ENCODE data around the gene WNT9B. TPM values are rescaled to one million over a fixed set of nuclear protein-coding genes. Genes with fewer than 3 reads are reported as not detected.

Gene WNT9B
- total and polyA plus RNA-seq, 2 experiments from 2014 or later: 0.17 TPM; not detected in 1

GRCh38 chr17:46863383-46864121, 12.2 kb downstream of the WNT9B start (continued):
- TF ChIP-seq ZNF462 (CRISPR knock-in tag; IDR thresholded peaks at IDR 0.05): no peak
- no peak for TF ChIP-seq ZNF331 (CRISPR knock-in tag; IDR thresholded peaks at IDR 0.05; ENCODE audit: low read depth)
- TF ChIP-seq NANOG (IDR thresholded peaks at IDR 0.05; ENCODE audit: borderline replicate concordance): no peak
- TF ChIP-seq POLR2AphosphoS5 (IDR thresholded peaks at IDR 0.05; ENCODE audit: low read depth): no peak
- TF ChIP-seq EZH2 (IDR thresholded peaks at IDR 0.05; ENCODE audit: low read depth, unreplicated experiment): no peak
- TF ChIP-seq ZNF114 (CRISPR knock-in tag; IDR thresholded peaks at IDR 0.05): no peak
- no peak for TF ChIP-seq JUNB (IDR thresholded peaks at IDR 0.05; ENCODE audit: unreplicated experiment)

DNA sequence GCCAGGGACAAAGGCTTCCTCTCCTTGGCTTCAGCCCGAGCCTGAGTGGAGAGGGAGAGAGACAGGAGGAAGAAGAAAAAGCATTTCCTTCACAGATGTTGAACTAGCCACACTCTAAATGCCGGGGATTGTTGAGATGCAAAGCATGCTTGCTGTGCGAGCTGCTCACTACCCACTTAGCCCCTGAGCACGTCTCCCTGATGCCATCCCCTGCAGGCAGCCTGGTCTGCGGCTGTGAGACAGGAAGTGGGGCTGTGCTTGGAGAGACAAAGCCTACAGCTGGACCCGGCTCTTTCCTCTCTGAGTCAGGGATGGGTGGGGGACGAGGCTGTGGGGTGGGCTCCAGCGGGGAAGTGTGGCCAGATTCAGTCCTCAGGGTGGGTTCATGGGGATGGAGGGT, 13.7 kb downstream of the WNT9B start:
- Mint-ChIP-seq H3K4me1 (peaks cover 16% of the 10 kb centered on the region), H3K9me3 (no peaks in the 10 kb centered on the region), H3K36me3 (ENCODE audit: low read depth) (no peaks in the 10 kb centered on the region; the same call in 2 of the 3 replicates), H3K27me3 (ENCODE audit: insufficient read depth, low read depth, poor library complexity) (peaks cover 15% of the 10 kb centered on the region), H3K4me3 (no peak overlapping the region; the same call in 2 of the 3 replicates), H3K27ac (no peak overlapping the region)
- Histone ChIP-seq H3K36me3 (ENCODE audit: insufficient read depth) (no peaks in the 10 kb centered on the region), H3K27me3 (ENCODE audit: insufficient read depth) (no peaks in the 10 kb centered on the region), H3F3A (replicated peaks; ENCODE audit: low read depth) (no peaks in the 10 kb centered on the region), H3K9me2 (ENCODE audit: insufficient read depth) (peaks cover 3% of the 10 kb centered on the region; the same call in 1 of the 2 replicates), H3K4me1 (ENCODE audit: insufficient read depth) (no peaks in the 10 kb centered on the region; the same call in 1 of the 2 replicates), H3K4me3 (no peak overlapping the region), H3K79me2 (replicated peaks; ENCODE audit: insufficient read depth) (no peaks in the 10 kb centered on the region), H3K27ac (ENCODE audit: low read depth) (no peak overlapping the region), H3K4me2 (no peak overlapping the region), H4K20me1 (replicated peaks; ENCODE audit: insufficient read depth) (no peaks in the 10 kb centered on the region), H2AFZ (peak overlapping the region; percentile 84)
- ATAC-seq (peak; percentile 40), DNase-seq (ENCODE audit: low spot score) (peak; percentile 38)
- TF ChIP-seq, protein P1, sequence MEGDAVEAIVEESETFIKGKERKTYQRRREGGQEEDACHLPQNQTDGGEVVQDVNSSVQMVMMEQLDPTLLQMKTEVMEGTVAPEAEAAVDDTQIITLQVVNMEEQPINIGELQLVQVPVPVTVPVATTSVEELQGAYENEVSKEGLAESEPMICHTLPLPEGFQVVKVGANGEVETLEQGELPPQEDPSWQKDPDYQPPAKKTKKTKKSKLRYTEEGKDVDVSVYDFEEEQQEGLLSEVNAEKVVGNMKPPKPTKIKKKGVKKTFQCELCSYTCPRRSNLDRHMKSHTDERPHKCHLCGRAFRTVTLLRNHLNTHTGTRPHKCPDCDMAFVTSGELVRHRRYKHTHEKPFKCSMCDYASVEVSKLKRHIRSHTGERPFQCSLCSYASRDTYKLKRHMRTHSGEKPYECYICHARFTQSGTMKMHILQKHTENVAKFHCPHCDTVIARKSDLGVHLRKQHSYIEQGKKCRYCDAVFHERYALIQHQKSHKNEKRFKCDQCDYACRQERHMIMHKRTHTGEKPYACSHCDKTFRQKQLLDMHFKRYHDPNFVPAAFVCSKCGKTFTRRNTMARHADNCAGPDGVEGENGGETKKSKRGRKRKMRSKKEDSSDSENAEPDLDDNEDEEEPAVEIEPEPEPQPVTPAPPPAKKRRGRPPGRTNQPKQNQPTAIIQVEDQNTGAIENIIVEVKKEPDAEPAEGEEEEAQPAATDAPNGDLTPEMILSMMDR (conservative IDR thresholded peaks at IDR 0.05; ENCODE audit: low read depth in 2 of 2): no peak
- TF ChIP-seq NANOG (IDR thresholded peaks at IDR 0.05; ENCODE audit: borderline replicate concordance) (no peak), CREB1 (CRISPR knock-in tag; IDR thresholded peaks at IDR 0.05; ENCODE audit: low read depth) (no peak), JUNB (IDR thresholded peaks at IDR 0.05; ENCODE audit: unreplicated experiment) (no peak), STAT1 (IDR thresholded peaks at IDR 0.05; ENCODE audit: unreplicated experiment) (no peak), ETS1 (IDR thresholded peaks at IDR 0.05) (no peak), ZNF331 (CRISPR knock-in tag; IDR thresholded peaks at IDR 0.05; ENCODE audit: low read depth) (no peak)
- TF ChIP-seq, protein P2, sequence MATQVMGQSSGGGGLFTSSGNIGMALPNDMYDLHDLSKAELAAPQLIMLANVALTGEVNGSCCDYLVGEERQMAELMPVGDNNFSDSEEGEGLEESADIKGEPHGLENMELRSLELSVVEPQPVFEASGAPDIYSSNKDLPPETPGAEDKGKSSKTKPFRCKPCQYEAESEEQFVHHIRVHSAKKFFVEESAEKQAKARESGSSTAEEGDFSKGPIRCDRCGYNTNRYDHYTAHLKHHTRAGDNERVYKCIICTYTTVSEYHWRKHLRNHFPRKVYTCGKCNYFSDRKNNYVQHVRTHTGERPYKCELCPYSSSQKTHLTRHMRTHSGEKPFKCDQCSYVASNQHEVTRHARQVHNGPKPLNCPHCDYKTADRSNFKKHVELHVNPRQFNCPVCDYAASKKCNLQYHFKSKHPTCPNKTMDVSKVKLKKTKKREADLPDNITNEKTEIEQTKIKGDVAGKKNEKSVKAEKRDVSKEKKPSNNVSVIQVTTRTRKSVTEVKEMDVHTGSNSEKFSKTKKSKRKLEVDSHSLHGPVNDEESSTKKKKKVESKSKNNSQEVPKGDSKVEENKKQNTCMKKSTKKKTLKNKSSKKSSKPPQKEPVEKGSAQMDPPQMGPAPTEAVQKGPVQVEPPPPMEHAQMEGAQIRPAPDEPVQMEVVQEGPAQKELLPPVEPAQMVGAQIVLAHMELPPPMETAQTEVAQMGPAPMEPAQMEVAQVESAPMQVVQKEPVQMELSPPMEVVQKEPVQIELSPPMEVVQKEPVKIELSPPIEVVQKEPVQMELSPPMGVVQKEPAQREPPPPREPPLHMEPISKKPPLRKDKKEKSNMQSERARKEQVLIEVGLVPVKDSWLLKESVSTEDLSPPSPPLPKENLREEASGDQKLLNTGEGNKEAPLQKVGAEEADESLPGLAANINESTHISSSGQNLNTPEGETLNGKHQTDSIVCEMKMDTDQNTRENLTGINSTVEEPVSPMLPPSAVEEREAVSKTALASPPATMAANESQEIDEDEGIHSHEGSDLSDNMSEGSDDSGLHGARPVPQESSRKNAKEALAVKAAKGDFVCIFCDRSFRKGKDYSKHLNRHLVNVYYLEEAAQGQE (IDR thresholded peaks at IDR 0.05; ENCODE audit: unreplicated experiment): no peak

Measured in GM23338 (cell line).